Measurements from ENCODE around the gene PRRG1. TPM values are rescaled to one million over a fixed set of nuclear protein-coding genes. Genes with fewer than 3 reads are reported as not detected.

Gene PRRG1
- total and polyA plus RNA-seq, 2 donors (not counting 1 experiment from before 2014, with no cell fraction given), result 10.2 to 15.5 TPM

GRCh38 chrX:37314531-37314930 lies 34.6 kb upstream of the PRRG1 start:
- DNase-seq (ENCODE audit: low read depth in 2 of 2), result peak; percentile 1 to 87
- Histone ChIP-seq H3K36me3 (ENCODE audit: control insufficient read depth, insufficient read depth, low read length) (no peaks in the 10 kb centered on the region), H3K27ac (ENCODE audit: insufficient read depth, low read length) (no peak overlapping the region), H4K20me1 (ENCODE audit: control insufficient read depth, extremely low read depth, insufficient read depth, low read length) (no peaks in the 10 kb centered on the region), H3K4me2 (ENCODE audit: extremely low read depth, insufficient read depth, low read length) (no peak overlapping the region), H2AFZ (ENCODE audit: low read length) (no peak overlapping the region), H3K9me3 (ENCODE audit: control insufficient read depth, insufficient read depth, low read depth, low read length) (no peaks in the 10 kb centered on the region), H3K9ac (ENCODE audit: insufficient read depth, low read length) (no peak overlapping the region), H3K27me3 (ENCODE audit: control insufficient read depth, insufficient read depth, low read length) (no peaks in the 10 kb centered on the region), H3K4me1 (ENCODE audit: control insufficient read depth, extremely low read depth, insufficient read depth, low read length) (no peaks in the 10 kb centered on the region), H3K79me2 (ENCODE audit: control insufficient read depth, insufficient read depth, low read length) (no peaks in the 10 kb centered on the region), H3K4me3 (replicated peaks in 1 of 4; ENCODE audit: control extremely low read depth in 1 of 4, insufficient read depth in 1 of 4, low read depth in 3 of 4, low read length in 4 of 4) (no peak overlapping the region)
- TF ChIP-seq EZH2 (IDR thresholded peaks at IDR 0.05; ENCODE audit: low read length, missing control alignments) (no peak), CTCF (conservative IDR thresholded peaks at IDR 0.05 in 1 of 2, IDR thresholded peaks at IDR 0.05 in 1 of 2; ENCODE audit: low read depth in 1 of 2, low read length in 2 of 2) (no peak)

- H3K36me3 ChIP-seq (ENCODE audit: control insufficient read depth, insufficient read depth, low read length), result no peaks in the 10 kb centered on the region
- DNase-seq (ENCODE audit: low read depth in 2 of 2), result no peak
- H3K27ac ChIP-seq (ENCODE audit: insufficient read depth, low read length), result no peak overlapping the region
- H4K20me1 ChIP-seq (ENCODE audit: control insufficient read depth, extremely low read depth, insufficient read depth, low read length), result no peaks in the 10 kb centered on the region
- TF ChIP-seq EZH2 (IDR thresholded peaks at IDR 0.05; ENCODE audit: low read length, missing control alignments), result no peak
- TF ChIP-seq CTCF (conservative IDR thresholded peaks at IDR 0.05 in 1 of 2, IDR thresholded peaks at IDR 0.05 in 1 of 2; ENCODE audit: low read depth in 1 of 2, low read length in 2 of 2), result no peak
- H3K4me3 ChIP-seq (replicated peaks in 1 of 4; ENCODE audit: control extremely low read depth in 1 of 4, insufficient read depth in 1 of 4, low read depth in 3 of 4, low read length in 4 of 4), result no peak overlapping the region
- no peaks in the 10 kb centered on the region for H3K9me3 ChIP-seq (ENCODE audit: control insufficient read depth, insufficient read depth, low read depth, low read length)
- H3K27me3 ChIP-seq (ENCODE audit: control insufficient read depth, insufficient read depth, low read length), result no peaks in the 10 kb centered on the region
- H3K79me2 ChIP-seq (ENCODE audit: control insufficient read depth, insufficient read depth, low read length), result no peaks in the 10 kb centered on the region
- H3K4me2 ChIP-seq (ENCODE audit: extremely low read depth, insufficient read depth, low read length), result no peak overlapping the region
- no peak overlapping the region for H3K9ac ChIP-seq (ENCODE audit: insufficient read depth, low read length)
- no peaks in the 10 kb centered on the region for H3K4me1 ChIP-seq (ENCODE audit: control insufficient read depth, extremely low read depth, insufficient read depth, low read length)
- no peak overlapping the region for H2AFZ ChIP-seq (ENCODE audit: low read length)
Observed at GRCh38 chrX:37315511-37316248, 33.5 kb upstream of the PRRG1 start.

- no peak for DNase-seq (ENCODE audit: low read depth in 2 of 2)
- Histone ChIP-seq H3K4me2 (ENCODE audit: extremely low read depth, insufficient read depth, low read length) (no peak overlapping the region), H3K27ac (ENCODE audit: insufficient read depth, low read length) (no peak overlapping the region), H2AFZ (ENCODE audit: low read length) (no peak overlapping the region), H3K9ac (ENCODE audit: insufficient read depth, low read length) (no peak overlapping the region), H3K27me3 (ENCODE audit: control insufficient read depth, insufficient read depth, low read length) (no peaks in the 10 kb centered on the region), H3K79me2 (ENCODE audit: control insufficient read depth, insufficient read depth, low read length) (no peaks in the 10 kb centered on the region), H3K9me3 (ENCODE audit: control insufficient read depth, insufficient read depth, low read depth, low read length) (no peaks in the 10 kb centered on the region), H4K20me1 (ENCODE audit: control insufficient read depth, extremely low read depth, insufficient read depth, low read length) (no peaks in the 10 kb centered on the region), H3K36me3 (ENCODE audit: control insufficient read depth, insufficient read depth, low read length) (no peaks in the 10 kb centered on the region), H3K4me3 (replicated peaks in 1 of 4; ENCODE audit: control extremely low read depth in 1 of 4, insufficient read depth in 1 of 4, low read depth in 3 of 4, low read length in 4 of 4) (no peak overlapping the region), H3K4me1 (ENCODE audit: control insufficient read depth, extremely low read depth, insufficient read depth, low read length) (no peaks in the 10 kb centered on the region)
- no peak for TF ChIP-seq CTCF (conservative IDR thresholded peaks at IDR 0.05 in 1 of 2, IDR thresholded peaks at IDR 0.05 in 1 of 2; ENCODE audit: low read depth in 1 of 2, low read length in 2 of 2)
- no peak for TF ChIP-seq EZH2 (IDR thresholded peaks at IDR 0.05; ENCODE audit: low read length, missing control alignments)
Observed at GRCh38 chrX:37320541-37321203, 28.5 kb upstream of the PRRG1 start.

Data from fibroblast of lung (primary cell).